HepG2 (cell line): Measurements from ENCODE around the gene SEC23IP. TPM values are rescaled to one million over a fixed set of nuclear protein-coding genes. Genes with fewer than 3 reads are reported as not detected.

ENCODE experiments used
- ATAC-seq: fragments of 200-7000 bp; cut with Tn5 transposase; 3 replicates; pipeline ENCODE4 v1.9.1; 2020; ENCODE audit warnings: mild to moderate bottlenecking, moderate library complexity
- BruUV-seq: library from RNA; stranded (reverse); fragments of 400-500 nt; replicated peaks from 2 replicates; lab custom pipeline; 2021; lab: Mats Ljungman, UMichigan
- CTCF ChIA-PET: fragments of 300-600 bp; formaldehyde crosslinking; extraction: SDS; loops from one replicate; lab custom pipeline; 2021; ENCODE audit warnings: low total read pairs, inconsistent platforms, low intra/inter-chr PET ratio; lab: Yijun Ruan, JAX
- POLR2A ChIA-PET: fragments of 350-600 bp; sonication (Branson Sonifier 250); formaldehyde crosslinking; loops from one replicate; lab custom pipeline; 2020; ENCODE audit warnings: antibody characterized with exemption, inconsistent platforms; lab: Yijun Ruan, JAX
- DNase-seq: peaks from one replicate; pipeline ENCODE4 v3.0.0-alpha.2; 2015; ENCODE audit warnings: low spot score
- FAIRE-seq: peaks from 3 replicates; lab custom pipeline; 2011; peaks lifted over from hg19 to GRCh38; lab: Jason Lieb, UNC
- H2AFZ ChIP-seq: one replicate; pipeline ENCODE4 v1.6.1; 2011; ENCODE audit warnings: low read length, inconsistent platforms
- H3K27ac ChIP-seq: fragments of 300-600 bp; 3 replicates; pipeline ENCODE4 v1.8.0; 2011; ENCODE audit warnings: mixed run types, mild to moderate bottlenecking, mixed read lengths, low read length, inconsistent platforms; ENCODE audit not compliant: insufficient read depth; ENCODE audit errors: extremely low read length
- H3K27me3 ChIP-seq, 2 experiments: fragments of 200-600 bp in 1 of 2; 2 replicates in 1 of 2; 3 replicates in 1 of 2; pipeline versions ENCODE4 v1.6.0 to v1.8.0; 2011; ENCODE audit warnings: low read length in 2 of 2, mild to moderate bottlenecking in 2 of 2, moderate library complexity in 2 of 2, inconsistent platforms in 1 of 2; ENCODE audit not compliant: insufficient read depth in 2 of 2, control insufficient read depth in 1 of 2
- H3K36me3 ChIP-seq, 2 experiments: fragments of 200-600 bp in 1 of 2; replicated peaks in 1 of 2; 2 replicates in 1 of 2; 3 replicates in 1 of 2; pipeline versions ENCODE4 v1.5.1 to v1.8.0; 2011; ENCODE audit warnings: low read length in 2 of 2, inconsistent platforms in 1 of 2; ENCODE audit not compliant: insufficient read depth in 2 of 2, control insufficient read depth in 1 of 2
- H3K4me1 ChIP-seq: 2 replicates; pipeline ENCODE4 v1.5.1; 2012; ENCODE audit warnings: low read length, inconsistent platforms; ENCODE audit not compliant: insufficient read depth
- H3K4me2 ChIP-seq: 2 replicates; pipeline ENCODE4 v1.6.0; 2011; ENCODE audit warnings: low read depth, low read length, inconsistent platforms
- H3K4me3 ChIP-seq, 3 experiments: fragments of 200-600 bp in 1 of 3; sonication (generic), shearing (Covaris generic) in 1 of 3; replicated peaks in 1 of 3; 2 replicates each; pipeline ENCODE4 v1.5.1; 2011 to 2016; ENCODE audit warnings: low read length in 3 of 3, inconsistent platforms in 2 of 3, low read depth in 2 of 3, mild to moderate bottlenecking in 2 of 3, control low read depth in 1 of 3, mixed read lengths in 1 of 3; ENCODE audit not compliant: insufficient read depth in 1 of 3
- H3K79me2 ChIP-seq: one replicate; pipeline ENCODE4 v1.6.1; 2011; ENCODE audit warnings: low read length, inconsistent platforms; ENCODE audit not compliant: insufficient read depth
- H3K9ac ChIP-seq: 2 replicates; pipeline ENCODE4 v1.6.0; 2011; ENCODE audit warnings: mild to moderate bottlenecking, low read depth, low read length, inconsistent platforms; ENCODE audit not compliant: insufficient read depth
- H3K9me3 ChIP-seq: 2 replicates; pipeline ENCODE4 v1.5.1; 2012; ENCODE audit warnings: mild to moderate bottlenecking, low read length
- H4K20me1 ChIP-seq: 2 replicates; pipeline ENCODE4 v1.6.0; 2011; ENCODE audit warnings: inconsistent platforms, mild to moderate bottlenecking, low read length, moderate library complexity; ENCODE audit not compliant: insufficient read depth
- ATAD3A ChIP-seq: sonication (generic); formaldehyde crosslinking; IDR thresholded peaks from 2 replicates; pipeline ENCODE4 v1.4.0; 2020; ENCODE audit warnings: missing genetic modification reagents
- FIP1L1 ChIP-seq: fragments of 200-400 bp; formaldehyde crosslinking; IDR thresholded peaks from 2 replicates; pipeline ENCODE4 v1.6.1; 2018; ENCODE audit warnings: low read depth, mild to moderate bottlenecking, low read length, moderate library complexity, borderline replicate concordance; ENCODE audit not compliant: insufficient read depth
- FOXK2 ChIP-seq: fragments of 450-650 bp; IDR thresholded peaks from 2 replicates; pipeline ENCODE4 v1.6.1; 2016
- GABPA ChIP-seq, 2 experiments: IDR thresholded peaks; 2 replicates each; pipeline ENCODE4 v1.6.1; 2011 to 2016; ENCODE audit warnings: low read depth in 2 of 2, low read length in 1 of 2, missing biosample characterization in 1 of 2, missing genetic modification characterization in 1 of 2
- KDM5B ChIP-seq: sonication (generic); formaldehyde crosslinking; IDR thresholded peaks from 2 replicates; pipeline ENCODE4 v1.4.0; 2020; ENCODE audit warnings: missing genetic modification reagents, mild to moderate bottlenecking, borderline replicate concordance
- MTA1 ChIP-seq: sonication (generic); formaldehyde crosslinking; IDR thresholded peaks from 2 replicates; pipeline ENCODE4 v1.4.0; 2020; ENCODE audit warnings: missing genetic modification reagents, mild to moderate bottlenecking, borderline replicate concordance
- NKX3-1 ChIP-seq: sonication (generic); formaldehyde crosslinking; IDR thresholded peaks from 2 replicates; pipeline ENCODE4 v1.5.0; 2020; ENCODE audit warnings: missing genetic modification reagents
- NPAS2 ChIP-seq: sonication (generic); formaldehyde crosslinking; IDR thresholded peaks from 2 replicates; pipeline ENCODE4 v1.8.0; 2022; ENCODE audit warnings: mild to moderate bottlenecking, missing genetic modification reagents, borderline replicate concordance
- PCBP1 ChIP-seq: fragments of 200-400 bp; formaldehyde crosslinking; IDR thresholded peaks from 2 replicates; pipeline ENCODE4 v1.6.1; 2017; ENCODE audit warnings: mild to moderate bottlenecking, low read depth, low read length, borderline replicate concordance
- PITX1 ChIP-seq: sonication (generic); formaldehyde crosslinking; IDR thresholded peaks from 2 replicates; pipeline ENCODE4 v1.5.1; 2020; ENCODE audit warnings: mild to moderate bottlenecking, missing genetic modification reagents
- SMAD3 ChIP-seq: sonication (generic); formaldehyde crosslinking; IDR thresholded peaks from 2 replicates; pipeline ENCODE4 v1.4.0; 2020; ENCODE audit warnings: missing genetic modification reagents
- SMAD9 ChIP-seq: sonication (generic); formaldehyde crosslinking; IDR thresholded peaks from 2 replicates; pipeline ENCODE4 v1.5.1; 2020; ENCODE audit warnings: mild to moderate bottlenecking, missing genetic modification reagents
- U2AF2 ChIP-seq: fragments of 200-400 bp; formaldehyde crosslinking; IDR thresholded peaks from 2 replicates; pipeline ENCODE4 v1.6.1; 2017; ENCODE audit warnings: low read depth, mild to moderate bottlenecking, low read length
- ZNF552 ChIP-seq: sonication (generic); formaldehyde crosslinking; IDR thresholded peaks from 2 replicates; pipeline ENCODE4 v1.9.0; 2022; ENCODE audit warnings: missing genetic modification reagents, mild to moderate bottlenecking, borderline replicate concordance
- ZNF674 ChIP-seq: sonication (generic); formaldehyde crosslinking; IDR thresholded peaks from 2 replicates; pipeline ENCODE4 v1.5.0; 2020; ENCODE audit warnings: low read depth, mild to moderate bottlenecking, missing genetic modification reagents
- ZSCAN31 ChIP-seq: sonication (generic); formaldehyde crosslinking; IDR thresholded peaks from 2 replicates; pipeline ENCODE4 v1.5.0; 2020; ENCODE audit warnings: low read depth, mild to moderate bottlenecking, missing genetic modification reagents
- WGBS: methylation state at CpG from one replicate; pipeline ENCODE4 v1.1.6; 2017; ENCODE audit warnings: low lambda C conversion rate; 5-methylcytosine and 5-hydroxymethylcytosine counted together
- in situ Hi-C: cut with HindIII; loops from 2 replicates; pipeline ENCODE4 v1.10.0; 2017; ENCODE audit warnings: low pct_unique_long_range_greater_than_20kb; ENCODE audit not compliant: extremely low pct_ligation_motif_present
- intact Hi-C: fragments of 100-400 bp; cut with micrococcal nuclease; formaldehyde crosslinking; loops from one replicate; pipeline ENCODE4 v1.10.0; 2022; ENCODE audit not compliant: unreplicated experiment
- polyA plus RNA-seq, 8 experiments: library from polyadenylated mRNA; depleted of rRNA in 3 of 8; stranded (reverse) in 7 of 8; unstranded in 1 of 8; fragments of >200 nt; fragmentation: Illumina TruSeq in 4 of 8; extraction: Trizol in 4 of 8; gene quantifications; 2 replicates each; pipeline versions ENCODE4 v1.2.1 to v1.2.3, GENCODE V29; 2011 to 2016; ENCODE audit warnings: low read depth in 4 of 8, missing spikeins in 1 of 8, mixed read lengths in 1 of 8; ENCODE audit not compliant: insufficient read depth in 1 of 8
- total RNA-seq, 5 experiments: library from RNA; depleted of rRNA; stranded (reverse); fragments of >200 nt; fragmentation: Illumina TruSeq; extraction: Trizol; gene quantifications; 2 replicates each; pipeline ENCODE4 v1.2.3, GENCODE V29; 2016; ENCODE audit warnings: low read depth in 1 of 5
- TF ChIP-seq, protein P1 (sequence below): sonication (generic); formaldehyde crosslinking; IDR thresholded peaks from 2 replicates; pipeline ENCODE4 v1.4.0; 2020; ENCODE audit warnings: mild to moderate bottlenecking, missing genetic modification reagents
- TF ChIP-seq, protein P2 (sequence below): IDR thresholded peaks from 2 replicates; pipeline ENCODE4 v1.6.1; 2012; ENCODE audit warnings: inconsistent platforms

The SEC23IP gene
- total and polyA plus RNA-seq, 2 of the 13 experiments (the other 11 are each of a cell fraction or from before 2014, with no cell fraction given): 32.3 to 57.7 TPM

GRCh38 chr10:119862524-119862923, 30.0 kb upstream of the SEC23IP start:
- ChIA-PET POLR2A (interaction anchor here (1.2 kb wide), 1 partner anchor 9 kb away, joined by 4 read pairs; no protein-coding TSS in a partner anchor), CTCF (no interaction called here)
- in situ Hi-C loops: loop anchor here (5.0 kb wide), 1 partner anchor 110 kb away; no protein-coding TSS in a partner anchor

DNA sequence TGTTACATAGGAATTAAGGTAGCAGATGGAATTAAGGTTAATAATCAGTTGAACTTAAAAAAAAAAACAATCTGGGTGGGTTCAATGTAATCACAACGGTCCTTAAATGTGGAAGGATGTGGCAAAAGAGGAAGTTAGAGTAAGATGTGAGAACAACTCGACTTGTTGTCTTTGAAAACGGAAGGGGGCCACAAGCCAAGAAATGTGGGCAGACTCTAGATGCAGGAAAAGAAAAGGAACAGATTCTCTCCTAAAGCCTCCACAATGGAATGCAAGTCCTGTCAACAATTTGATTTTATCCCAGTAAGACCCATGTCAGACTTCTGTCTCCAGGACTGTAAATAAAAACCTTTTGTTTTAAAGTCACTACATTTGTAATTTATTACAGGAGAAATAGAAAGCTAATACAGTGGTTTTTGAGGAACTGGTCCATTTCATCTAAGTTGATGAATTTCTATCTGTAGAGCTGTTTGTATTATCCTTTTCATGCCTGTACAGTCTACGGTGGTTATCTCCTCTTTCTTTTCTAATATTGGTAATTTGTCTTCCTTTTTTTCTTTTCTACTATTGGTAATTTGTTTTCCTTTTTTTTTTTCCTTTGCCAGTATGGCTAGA, 28.5 kb upstream of the SEC23IP start:
- intact Hi-C loops (no loop called here), in situ Hi-C loops (loop anchor here (5.0 kb wide), 1 partner anchor 112 kb away; no protein-coding TSS in a partner anchor)
- FAIRE-seq (no peak), DNase-seq (no peak), ATAC-seq (no peak)
- no peak overlapping the region for H3K9ac ChIP-seq
- H3K9me3 ChIP-seq: no peaks in the 10 kb centered on the region
- no TSS peak for BruUV-seq
- H3K4me3 ChIP-seq: no peak overlapping the region
- no peak overlapping the region for H3K27ac ChIP-seq
- no peak overlapping the region for H3K4me2 ChIP-seq
- WGBS: 98% methylated on average over 3 of the region's 4 CpGs
- H2AFZ ChIP-seq: no peak overlapping the region
- H3K4me1 ChIP-seq: peaks cover 45% of the 10 kb centered on the region
- no peaks in the 10 kb centered on the region for H3K27me3 ChIP-seq
- H3K79me2 ChIP-seq: peaks cover 97% of the 10 kb centered on the region
- peaks cover 29% of the 10 kb centered on the region for H4K20me1 ChIP-seq
- ChIA-PET CTCF (no interaction called here), POLR2A (no interaction called here)
- H3K36me3 ChIP-seq: peaks cover 0 to 2% of the 10 kb centered on the region in 2 experiments; a peak in 1 of 5 replicates
- no peak for TF ChIP-seq KDM5B (CRISPR knock-in tag)
- TF ChIP-seq ZNF552 (CRISPR knock-in tag): no peak
- no peak for TF ChIP-seq FOXK2
- TF ChIP-seq ZSCAN31 (CRISPR knock-in tag): no peak
- TF ChIP-seq FIP1L1: no peak
- no peak for TF ChIP-seq ZNF674 (CRISPR knock-in tag)
- TF ChIP-seq, protein P1, sequence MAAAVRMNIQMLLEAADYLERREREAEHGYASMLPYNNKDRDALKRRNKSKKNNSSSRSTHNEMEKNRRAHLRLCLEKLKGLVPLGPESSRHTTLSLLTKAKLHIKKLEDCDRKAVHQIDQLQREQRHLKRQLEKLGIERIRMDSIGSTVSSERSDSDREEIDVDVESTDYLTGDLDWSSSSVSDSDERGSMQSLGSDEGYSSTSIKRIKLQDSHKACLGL: no peak
- no peak for TF ChIP-seq U2AF2
- TF ChIP-seq, protein P2, sequence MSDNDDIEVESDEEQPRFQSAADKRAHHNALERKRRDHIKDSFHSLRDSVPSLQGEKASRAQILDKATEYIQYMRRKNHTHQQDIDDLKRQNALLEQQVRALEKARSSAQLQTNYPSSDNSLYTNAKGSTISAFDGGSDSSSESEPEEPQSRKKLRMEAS: no peak
- no peak for TF ChIP-seq NKX3-1 (CRISPR knock-in tag)

More at GRCh38 chr10:119862524-119862923, 30.0 kb upstream of the SEC23IP start:
- Histone ChIP-seq H3K4me2 (no peak overlapping the region), H3K9me3 (no peaks in the 10 kb centered on the region), H3K4me1 (peaks cover 44% of the 10 kb centered on the region), H3K36me3 (peaks cover 1 to 12% of the 10 kb centered on the region in 2 experiments; a peak in 4 of 5 replicates), H3K27me3 (no peaks in the 10 kb centered on the region), H3K27ac (no peak overlapping the region), H3K4me3 (no peak overlapping the region), H3K9ac (no peak overlapping the region), H3K79me2 (peaks cover 94% of the 10 kb centered on the region), H2AFZ (no peak overlapping the region), H4K20me1 (peaks cover 24% of the 10 kb centered on the region)
- FAIRE-seq: no peak
- no peak for DNase-seq
- TF ChIP-seq SMAD3 (CRISPR knock-in tag) (no peak), MTA1 (CRISPR knock-in tag) (no peak), ZSCAN31 (CRISPR knock-in tag) (no peak), PCBP1 (no peak), NPAS2 (no peak), PITX1 (CRISPR knock-in tag) (no peak), ATAD3A (CRISPR knock-in tag) (no peak), GABPA (IDR thresholded peaks at IDR 0.05; ENCODE audit: low read depth, low read length) (no peak), GABPA (CRISPR knock-in tag; IDR thresholded peaks at IDR 0.05; ENCODE audit: low read depth) (no peak), SMAD9 (no peak)
- intact Hi-C loops: no loop called here
- WGBS: 100% methylated on average over 1 of the region's 1 CpG
- BruUV-seq: no TSS peak
- no peak for ATAC-seq
